ENCODE results near the gene N4BP2L2.

N4BP2L2 gene

GRCh38 chr13:32528358-32528757 is 10.2 kb downstream of the N4BP2L2 start:
- FAIRE-seq, result no peak

DNA sequence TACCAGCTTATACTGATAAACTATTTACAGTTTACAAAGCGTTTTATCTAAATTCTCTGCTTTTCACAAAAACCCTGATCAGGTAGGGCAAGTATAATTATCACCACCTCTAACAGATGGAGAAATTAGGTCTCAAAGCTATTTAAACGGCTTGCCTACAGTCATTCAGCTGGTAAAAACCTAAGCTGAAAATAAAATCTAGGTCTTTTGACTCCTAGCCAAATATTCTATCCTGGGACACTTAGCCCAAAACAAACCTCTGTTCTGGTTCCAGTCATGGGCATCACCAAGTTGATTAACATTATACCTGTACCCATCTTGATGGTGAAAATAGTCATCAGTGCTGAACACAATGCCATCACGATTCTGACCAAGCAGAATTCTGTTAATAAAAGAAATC is 11.4 kb downstream of the N4BP2L2 start:
- FAIRE-seq, result no peak

- no peak for FAIRE-seq
Measured at GRCh38 chr13:32525766-32526165, 12.8 kb downstream of the N4BP2L2 start.

GRCh38 chr13:32515246-32515645 is 23.3 kb downstream of the N4BP2L2 start:
- FAIRE-seq, result no peak

GRCh38 chr13:32511482-32511881 is 27.1 kb downstream of the N4BP2L2 start:
- no peak for FAIRE-seq

DNA sequence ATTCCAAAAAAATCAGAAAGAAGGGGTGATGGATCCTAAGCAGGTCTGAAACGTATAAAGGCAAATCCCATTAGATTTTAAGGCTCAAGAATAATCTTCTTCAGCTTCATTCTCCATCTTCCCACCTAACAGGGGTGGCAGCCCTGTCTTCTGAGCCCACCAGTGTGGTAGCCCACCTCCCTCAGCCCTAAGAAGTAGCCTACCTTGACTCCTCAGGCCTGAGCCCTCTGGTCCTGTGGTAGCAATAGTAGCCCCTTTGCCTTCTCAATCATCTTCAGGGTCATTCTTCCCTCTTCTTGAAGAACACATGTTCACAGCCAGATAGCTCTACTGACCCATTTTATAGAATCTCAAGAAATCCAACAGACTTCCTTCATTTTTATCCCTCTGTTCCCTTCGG is 33.7 kb downstream of the N4BP2L2 start:
- no peak for FAIRE-seq

GRCh38 chr13:32504263-32504662 is 34.3 kb downstream of the N4BP2L2 start:
- FAIRE-seq, result no peak

GRCh38 chr13:32503727-32504126 is 34.9 kb downstream of the N4BP2L2 start:
- no peak for FAIRE-seq

DNA sequence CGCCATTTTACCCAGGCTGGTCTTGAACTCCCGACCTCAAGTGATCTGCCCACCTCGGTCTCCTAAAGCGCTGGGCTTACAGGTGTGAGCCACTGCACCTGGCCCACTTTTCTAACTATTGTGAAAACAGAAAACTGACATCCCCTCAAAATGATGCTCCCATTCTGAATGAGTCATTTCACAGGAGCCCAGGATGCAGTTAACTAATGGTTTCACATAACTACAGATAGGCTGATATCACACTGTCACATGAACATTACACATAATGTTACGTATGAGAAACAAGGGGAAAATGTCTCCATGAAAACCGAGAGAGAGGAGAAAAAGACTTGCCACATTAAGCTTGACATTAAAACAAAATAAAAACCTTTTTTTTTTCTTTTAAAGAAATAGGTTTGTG is 37.5 kb downstream of the N4BP2L2 start:
- no peak for FAIRE-seq

DNA sequence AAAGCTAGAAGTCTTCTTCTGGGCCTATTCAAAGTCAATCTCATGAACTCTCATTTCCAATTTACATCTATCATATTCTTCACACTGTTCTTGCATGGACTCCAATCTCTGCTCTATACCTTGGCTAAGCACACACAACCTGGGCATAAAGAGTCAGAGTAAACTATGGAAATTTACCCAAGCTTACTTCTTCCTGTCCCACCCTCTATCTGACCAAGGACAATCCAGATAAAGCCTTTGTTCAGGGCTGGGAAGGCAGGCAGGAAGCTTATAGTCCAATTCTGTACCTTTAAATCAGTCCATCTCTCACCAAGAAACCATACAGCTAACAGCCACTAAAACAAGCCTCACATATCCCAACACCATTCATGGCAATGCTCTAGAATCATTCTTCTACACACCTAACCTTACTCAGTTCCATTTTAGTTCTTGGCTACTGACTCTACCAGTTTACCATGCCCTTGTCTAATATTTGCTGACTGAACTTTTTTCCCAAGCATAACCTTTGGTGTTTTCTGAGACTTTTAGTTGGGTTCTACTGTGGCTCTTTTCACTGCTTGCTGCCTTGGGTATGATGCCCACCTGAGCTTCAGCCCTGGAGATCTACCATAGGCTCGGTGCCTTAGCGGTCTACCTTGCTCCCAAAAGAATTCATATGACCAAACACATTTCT is 38.9 kb downstream of the N4BP2L2 start:
- FAIRE-seq, result no peak

DNA sequence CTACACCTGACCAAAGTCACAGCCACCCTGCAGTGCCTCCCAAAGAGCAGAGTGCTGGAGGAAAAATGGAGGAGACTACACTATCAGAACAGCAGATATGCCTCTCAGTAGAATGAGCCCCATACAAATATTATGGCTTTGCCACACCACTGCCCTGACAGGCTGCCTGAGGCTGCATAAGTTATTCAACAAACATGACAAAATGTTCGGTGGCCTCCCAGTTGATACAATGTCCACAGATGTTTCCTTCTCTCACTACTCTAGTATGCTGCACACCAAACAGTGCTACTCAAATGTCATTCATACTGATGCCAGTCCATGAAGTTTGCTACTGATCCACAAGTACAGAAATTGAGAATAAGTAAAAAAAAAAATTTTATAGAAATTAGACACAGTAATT is 41.0 kb downstream of the N4BP2L2 start:
- FAIRE-seq, result no peak

DNA sequence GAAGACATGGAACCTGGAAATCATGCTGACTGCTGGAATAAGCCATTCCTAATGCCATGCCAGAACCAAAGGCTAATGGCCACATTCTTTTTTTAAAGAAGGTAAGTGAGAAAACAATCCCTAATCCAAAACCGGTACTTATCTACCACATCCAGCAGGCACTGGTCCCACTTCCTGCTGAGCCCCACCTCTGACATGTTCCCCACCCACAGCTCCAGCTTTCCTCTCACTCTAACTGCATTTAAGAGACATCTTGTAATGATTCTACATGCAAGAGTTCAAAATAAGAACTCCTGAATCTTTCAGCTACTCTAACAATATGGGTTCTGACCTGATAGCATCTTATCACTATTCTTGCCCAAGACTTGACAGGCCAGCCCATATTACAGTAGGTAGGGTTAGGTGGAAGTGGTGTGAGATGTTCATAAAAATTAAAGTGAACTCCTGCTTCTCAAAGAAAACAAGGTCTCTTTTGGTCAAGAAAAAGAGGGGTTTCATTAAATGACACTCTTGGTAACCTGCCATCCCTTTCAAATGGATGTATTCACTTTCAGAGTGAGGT is 41.9 kb downstream of the N4BP2L2 start:
- no peak for FAIRE-seq

GRCh38 chr13:32495841-32496240 is 42.8 kb downstream of the N4BP2L2 start:
- no peak for FAIRE-seq

DNA sequence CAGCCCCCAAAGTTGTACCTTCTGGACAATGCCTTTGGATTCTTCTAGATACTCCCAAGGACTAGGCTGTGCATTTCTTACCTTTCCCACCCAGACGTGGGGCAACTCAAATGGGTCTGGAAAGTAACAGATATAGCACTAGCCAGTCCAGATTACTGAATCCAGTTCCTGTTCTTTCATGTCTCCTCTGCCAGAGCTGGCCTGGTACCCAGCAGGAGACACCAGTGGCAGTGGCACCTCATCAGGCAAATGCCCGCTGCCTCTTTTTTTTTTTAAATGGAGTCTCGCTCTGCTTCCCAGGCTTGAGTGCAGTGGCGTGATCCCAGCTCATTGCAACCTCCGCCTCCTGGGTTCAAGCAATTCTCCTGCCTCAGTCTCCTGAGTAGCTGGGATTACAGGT is 43.2 kb downstream of the N4BP2L2 start:
- no peak for FAIRE-seq

GRCh38 chr13:32491028-32491427 is 47.6 kb downstream of the N4BP2L2 start:
- no peak for FAIRE-seq

- no peak for FAIRE-seq
Measured at GRCh38 chr13:32476892-32477291, 61.7 kb downstream of the N4BP2L2 start.

- FAIRE-seq, result no peak
Measured at GRCh38 chr13:32476021-32476731, 62.4 kb downstream of the N4BP2L2 start.

GRCh38 chr13:32474999-32475792 is 63.4 kb downstream of the N4BP2L2 start:
- FAIRE-seq, result no peak

- FAIRE-seq, result no peak
Measured at GRCh38 chr13:32473650-32474049, 64.9 kb downstream of the N4BP2L2 start.

DNA sequence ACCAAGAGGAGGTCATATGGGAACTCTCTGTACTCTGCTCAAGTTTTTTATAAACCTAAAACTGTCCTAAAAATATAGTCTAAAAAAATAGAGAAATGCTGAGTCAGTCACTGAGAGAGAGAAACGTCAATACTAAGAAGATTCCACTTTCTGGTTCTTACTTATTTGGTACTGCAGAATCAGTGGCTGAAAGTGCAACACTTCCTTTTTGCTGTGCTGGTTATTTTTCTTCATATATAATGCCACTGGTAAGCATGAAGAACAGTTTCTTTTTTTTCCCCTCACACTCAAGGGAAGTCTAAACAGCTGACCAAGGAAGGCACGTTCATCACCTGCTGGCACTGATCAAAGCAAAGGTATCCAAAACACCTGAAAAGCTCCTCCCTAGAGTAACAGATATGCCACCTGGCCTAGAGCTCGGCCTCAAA is 66.4 kb downstream of the N4BP2L2 start:
- no peak for FAIRE-seq

DNA sequence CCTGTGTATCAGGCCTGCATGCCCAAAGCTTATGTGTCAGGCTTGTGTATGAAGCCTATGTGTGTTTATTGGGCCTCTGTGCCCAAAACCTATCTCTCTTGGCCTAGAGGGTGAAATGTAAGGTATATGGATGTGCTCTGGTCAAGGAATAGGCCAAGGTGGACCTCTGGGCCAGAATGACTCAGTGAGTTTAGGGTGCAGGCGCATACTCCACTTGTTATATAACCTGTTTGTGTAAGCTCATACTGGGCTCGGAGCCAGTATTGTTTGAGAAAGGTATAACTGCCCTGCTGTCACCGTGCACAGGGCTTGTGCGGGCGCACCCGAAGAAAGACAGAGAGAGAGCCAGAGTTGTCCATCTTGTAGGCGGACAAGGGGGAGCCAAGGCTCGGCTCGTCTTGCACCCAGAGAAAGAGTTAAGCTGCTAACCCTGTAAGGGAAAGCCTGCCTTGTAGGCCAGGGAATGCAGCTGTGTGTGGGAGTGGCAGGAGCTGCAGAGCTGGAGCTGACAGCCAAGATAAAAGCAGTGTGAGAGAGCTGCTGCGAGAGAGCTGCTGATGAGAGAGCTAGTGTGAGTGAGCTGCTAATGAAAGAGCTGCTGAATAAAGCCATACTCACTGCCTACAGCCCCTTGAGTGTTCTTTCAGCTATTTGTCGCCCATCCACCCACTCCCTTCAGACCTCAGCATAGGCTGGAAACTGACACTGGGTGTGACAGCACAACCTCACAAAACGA is 67.2 kb downstream of the N4BP2L2 start:
- no peak for FAIRE-seq

DNA sequence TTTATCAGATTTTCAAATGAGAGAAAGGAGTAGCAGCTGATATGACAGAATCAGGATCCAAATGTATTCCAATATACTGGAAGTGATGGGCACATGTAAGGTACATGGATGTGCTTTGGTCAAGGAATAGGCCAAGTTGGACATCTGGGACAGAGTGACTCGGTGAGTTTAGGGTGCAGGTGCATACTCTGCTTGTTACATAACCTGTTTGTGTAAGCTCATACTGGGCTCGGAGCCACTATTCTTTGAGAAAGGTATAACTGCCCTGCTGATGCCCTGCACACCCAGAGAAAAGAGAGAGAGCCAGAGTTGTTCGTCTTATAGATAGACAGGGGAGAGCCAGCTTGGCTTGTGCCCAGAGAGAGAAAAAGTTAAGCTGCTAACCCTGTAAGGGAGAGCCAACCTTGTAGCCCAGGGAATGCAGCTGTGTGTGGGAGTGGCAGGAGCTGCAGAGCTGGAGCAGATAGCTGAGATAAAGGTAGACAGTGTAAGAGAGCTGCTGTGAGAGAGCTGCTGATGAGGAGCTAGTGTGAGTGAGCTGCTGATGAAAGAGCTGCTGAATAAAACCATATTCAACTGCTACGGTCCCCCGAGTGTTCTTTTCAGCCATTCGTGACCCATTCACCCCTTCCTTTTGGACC is 70.0 kb downstream of the N4BP2L2 start:
- FAIRE-seq, result no peak

Measured in colon (tissue), 2 donors.